Heart right ventricle (tissue), 16 donors: ENCODE measurements around the gene WASL. TPM values are rescaled to one million over a fixed set of nuclear protein-coding genes. Genes with fewer than 3 reads are reported as not detected.
"Not testable (repeated sequence)": the region's sequence is repeated elsewhere in the genome, so short reads cannot be mapped to it uniquely, and the experiment has no call there.

ENCODE experiments used
- ATAC-seq, 8 donors: fragments of 200-7000 bp; cut with Tn5 transposase; one replicate each; pipeline ENCODE4 v1.9.1; 2020; ENCODE audit warnings: mild to moderate bottlenecking in 8 of 8, moderate library complexity in 8 of 8, moderate number of reproducible peaks in 1 of 8
- DNase-seq, 2 donors: peaks; one replicate each; pipeline ENCODE4 v3.0.0-alpha.2; 2020
- H3K27ac ChIP-seq, 10 donors: fragments of 200-600 bp; sonication (generic) in 2 of 10; one replicate each; pipeline versions ENCODE4 v1.5.0 to v1.8.0; 2020 to 2022; ENCODE audit warnings: mild to moderate bottlenecking in 3 of 10
- H3K27me3 ChIP-seq, 7 donors: fragments of 200-600 bp; one replicate each; pipeline ENCODE4 v1.8.0; 2021 to 2022; ENCODE audit warnings: mild to moderate bottlenecking in 2 of 7
- H3K36me3 ChIP-seq, 9 donors: fragments of 200-600 bp; sonication (generic) in 1 of 9; one replicate each; pipeline versions ENCODE4 v1.5.0 to v1.8.0; 2020 to 2022; ENCODE audit warnings: mild to moderate bottlenecking in 2 of 9
- H3K4me1 ChIP-seq, 9 donors: fragments of 200-600 bp; sonication (generic) in 1 of 9; one replicate each; pipeline versions ENCODE4 v1.5.0 to v1.8.0; 2020 to 2022; ENCODE audit warnings: mild to moderate bottlenecking in 4 of 9
- H3K4me3 ChIP-seq, 10 donors: fragments of 200-600 bp; sonication (generic) in 2 of 10; one replicate each; pipeline versions ENCODE4 v1.5.0 to v1.8.0; 2020 to 2022; ENCODE audit warnings: mild to moderate bottlenecking in 7 of 10, moderate library complexity in 2 of 10
- H3K9me3 ChIP-seq, 11 donors: fragments of 200-600 bp in 10 of 11; sonication (generic) in 2 of 11; one replicate each; pipeline versions ENCODE4 v1.5.0 to v1.8.0; 2013 to 2022; ENCODE audit warnings: mild to moderate bottlenecking in 2 of 11, control low read depth in 1 of 11, moderate library complexity in 1 of 11
- WGBS, 2 donors: extraction: QIAGEN DNeasy Blood & Tissue Kit; methylation state at CpG; one replicate each; pipeline ENCODE4 v1.1.7; 2013; ENCODE audit warnings: inconsistent platforms in 1 of 2; 5-methylcytosine and 5-hydroxymethylcytosine counted together
- intact Hi-C, 10 donors: fragments of 100-400 bp; cut with DNase I; formaldehyde crosslinking; loops; one replicate each; pipeline versions ENCODE4 v1.11.1 to v1.14.2; 2022
- polyA plus RNA-seq, 2 donors: library from polyadenylated mRNA; stranded (reverse); fragments of 200-250 nt; gene quantifications; one replicate each; pipeline ENCODE4 v1.2.3, GENCODE V29; 2013
- total RNA-seq, 10 donors: library from RNA; stranded (reverse); fragmentation: NEBNext Ultra II Directional in 3 of 10; extraction: Animal tissue kit (Norgen Biotek cat#: 25700) in 3 of 10; gene quantifications; one replicate each; pipeline versions ENCODE4 v1.2.1 to v1.2.4, GENCODE V29; 2021 to 2023
- TF ChIP-seq, protein P1 (sequence below), 9 donors: fragments of 200-600 bp; sonication (generic) in 2 of 9; IDR thresholded peaks; one replicate each; pipeline versions ENCODE4 v1.5.0 to v1.8.0; 2021 to 2022; ENCODE audit warnings: antibody characterized with exemption in 9 of 9, mild to moderate bottlenecking in 5 of 9, moderate library complexity in 1 of 9
- donor health status: Arrhythmogenic right ventricular cardiomyopathy.
- donor health status: ischemic (EF 13 %, LVEDD 7.1; RV severe dilation, severe dysfunction).
- donor health status: healthy with polysubstance abuse.
- donor health status: DM: no; HTN: yes; CAD: no.
- donor health status: DM: no; HTN: no; CAD: no.
- donor health status: ischemic (EF 25% LVEDD 6.9; RV normal size, moderate dysfunction).
- donor health status: ischemic (EF 25% LVEDD 5.7; RV mildly dilated, moderate dysfunction).
- donor health status: healthy.
- donor health status: DM: yes; HTN: yes; CAD: no.
- donor health status: Ischemic cardiomyopathy.
- donor health status: ischemic (EF 35%, LVEDD 5.7; RV mildly dilated, moderate dysfunction).
- donor health status: nonischemic (EF 11% LVEDD 7.7; RV severe dilation, severe dysfunction).
- donor health status: DM: yes; HTN: yes; CAD: no.
- donor health status: PGD.
- donor health status: ischemic (EF 29% LVEDD 5.4; RV normal size, mild dysfunction).
- donor health status: nonischemic (EF 23%, LVEDD 6.1; RV moderate dilation, normal function).

Gene WASL
- total and polyA plus RNA-seq, 12 donors, result 10.7 to 30.0 (median 24.8) TPM

DNA sequence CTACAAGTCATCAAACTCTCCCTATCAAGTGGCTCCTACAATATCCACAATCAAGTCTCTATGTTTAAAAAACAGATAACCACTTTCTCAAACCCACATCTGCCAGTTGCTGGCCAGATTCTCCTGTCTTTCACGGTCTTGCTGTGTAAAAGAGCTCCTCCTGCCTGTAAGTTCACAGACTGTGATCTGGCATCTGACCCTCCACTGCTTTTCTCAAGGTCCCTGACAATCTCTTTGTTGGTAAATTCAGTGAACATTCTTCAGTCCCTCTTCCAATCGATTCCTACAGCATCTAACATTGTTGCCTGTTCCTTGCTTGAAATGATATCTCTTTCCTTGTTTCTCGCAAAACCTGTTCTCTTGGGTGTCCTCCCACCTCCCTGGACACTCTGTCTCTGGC lies 111.6 kb downstream of the WASL start:
- ATAC-seq, result peak in 2 of 8 donors; percentile 43 to 56
- WGBS, 2 donors, result 41 to 46% methylated on average over 3 of the region's 3 CpGs
- H3K36me3 ChIP-seq, result no peaks in the 10 kb centered on the region
- H3K4me1 ChIP-seq, result peaks cover 3 to 32% (median 11%) of the 10 kb centered on the region in 9 donors
- H3K9me3 ChIP-seq, result no peaks in the 10 kb centered on the region
- H3K27ac ChIP-seq, result peak overlapping the region in 4 of 10 donors; percentile 1 to 70 (median 30)
- no peak for DNase-seq
- intact Hi-C loops, result loop anchor here in 7 of 10 donors (5.0 to 10.0 kb wide), 6 partner anchors 40 to 230 kb away; no protein-coding TSS in a partner anchor
- TF ChIP-seq, protein P1, sequence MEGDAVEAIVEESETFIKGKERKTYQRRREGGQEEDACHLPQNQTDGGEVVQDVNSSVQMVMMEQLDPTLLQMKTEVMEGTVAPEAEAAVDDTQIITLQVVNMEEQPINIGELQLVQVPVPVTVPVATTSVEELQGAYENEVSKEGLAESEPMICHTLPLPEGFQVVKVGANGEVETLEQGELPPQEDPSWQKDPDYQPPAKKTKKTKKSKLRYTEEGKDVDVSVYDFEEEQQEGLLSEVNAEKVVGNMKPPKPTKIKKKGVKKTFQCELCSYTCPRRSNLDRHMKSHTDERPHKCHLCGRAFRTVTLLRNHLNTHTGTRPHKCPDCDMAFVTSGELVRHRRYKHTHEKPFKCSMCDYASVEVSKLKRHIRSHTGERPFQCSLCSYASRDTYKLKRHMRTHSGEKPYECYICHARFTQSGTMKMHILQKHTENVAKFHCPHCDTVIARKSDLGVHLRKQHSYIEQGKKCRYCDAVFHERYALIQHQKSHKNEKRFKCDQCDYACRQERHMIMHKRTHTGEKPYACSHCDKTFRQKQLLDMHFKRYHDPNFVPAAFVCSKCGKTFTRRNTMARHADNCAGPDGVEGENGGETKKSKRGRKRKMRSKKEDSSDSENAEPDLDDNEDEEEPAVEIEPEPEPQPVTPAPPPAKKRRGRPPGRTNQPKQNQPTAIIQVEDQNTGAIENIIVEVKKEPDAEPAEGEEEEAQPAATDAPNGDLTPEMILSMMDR (IDR thresholded peaks at IDR 0.05), result peak in 3 of 9 donors; percentile 32 to 37 (median 37)
- H3K4me3 ChIP-seq, result peak overlapping the region in 2 of 10 donors; percentile 9 to 16
- H3K27me3 ChIP-seq, result no peaks in the 10 kb centered on the region

DNA sequence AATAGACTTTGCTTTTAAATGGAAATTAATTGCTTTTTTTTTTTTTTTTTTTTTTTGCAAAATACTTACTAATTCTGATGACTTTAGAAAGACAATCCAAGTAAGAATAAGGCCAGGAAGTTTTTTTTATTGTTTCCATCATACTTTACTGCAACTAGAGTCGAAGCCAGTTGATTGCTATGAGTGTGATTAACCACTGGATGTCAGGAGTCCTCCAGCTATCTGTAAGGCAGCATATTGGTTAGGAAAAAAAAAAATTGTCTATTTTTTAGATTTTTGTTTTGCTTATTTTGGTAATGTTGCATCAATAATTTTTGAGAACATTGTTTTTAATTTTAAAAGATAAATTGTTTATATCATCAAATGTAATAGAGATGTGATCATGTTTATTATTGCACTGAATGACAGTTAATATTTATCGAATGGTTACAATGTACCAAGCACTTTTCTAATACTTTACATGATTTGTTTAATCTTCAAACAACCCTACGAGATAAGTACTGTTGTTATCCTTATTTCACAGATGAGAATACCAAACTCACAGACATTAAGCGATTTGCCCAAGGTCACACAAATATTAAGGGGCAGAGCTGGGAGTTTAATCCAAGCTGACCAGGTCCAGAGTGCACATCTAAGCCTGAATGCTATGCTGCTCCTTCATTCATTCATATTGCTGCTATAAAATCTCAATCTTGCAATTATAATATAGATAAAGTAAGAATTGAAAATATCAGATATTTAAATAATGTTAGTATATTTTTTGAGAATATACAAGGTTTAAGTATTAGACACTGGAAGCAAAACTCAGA lies 113.0 kb downstream of the WASL start:
- 45 to 46% methylated on average over 4 of the region's 4 CpGs for WGBS, 2 donors
- Histone ChIP-seq H3K27ac (peak overlapping the region in 2 of 10 donors; percentile 27 to 70), H3K4me3 (no peak overlapping the region), H3K27me3 (no peaks in the 10 kb centered on the region), H3K4me1 (peaks cover 3 to 30% (median 9%) of the 10 kb centered on the region in 9 donors), H3K9me3 (no peaks in the 10 kb centered on the region), H3K36me3 (no peaks in the 10 kb centered on the region)
- ATAC-seq (peak in 7 of 8 donors; percentile 63 to 78 (median 73)), DNase-seq (no peak)
- TF ChIP-seq, protein P1 (IDR thresholded peaks at IDR 0.05), result peak in 8 of 9 donors; percentile 39 to 78 (median 63)
- intact Hi-C loops, result loop anchor here in 7 of 10 donors (2.0 to 10.0 kb wide), 7 partner anchors 42 to 232 kb away; no protein-coding TSS in a partner anchor

DNA sequence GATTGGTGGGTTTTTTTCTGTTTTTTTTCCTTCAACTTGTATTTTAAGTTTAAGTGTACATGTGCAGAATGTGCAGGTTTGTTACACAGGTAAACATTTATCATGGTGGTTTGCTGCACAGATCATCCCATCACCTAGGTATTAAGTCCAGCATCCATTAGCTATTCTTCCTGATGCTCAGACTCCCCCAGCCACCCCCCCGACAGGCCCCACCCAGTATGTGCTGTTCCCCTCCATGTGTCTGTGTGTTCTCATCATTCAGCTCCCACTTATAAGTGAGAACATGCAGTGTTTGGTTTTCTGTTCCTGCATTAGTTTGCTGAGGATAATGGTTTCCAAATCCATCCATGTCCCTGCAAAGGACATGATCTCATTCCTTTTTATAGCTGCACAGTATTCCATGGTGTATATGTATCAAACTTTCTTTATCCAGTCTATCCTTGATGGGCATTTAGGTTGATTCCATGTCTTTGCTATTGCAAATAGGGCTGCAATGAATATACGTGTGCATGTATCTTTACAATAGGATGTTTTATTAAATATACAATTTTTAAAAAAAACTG lies 114.7 kb downstream of the WASL start:
- not testable (repeated sequence) for H3K9me3 ChIP-seq, DNase-seq, H3K36me3 ChIP-seq, H3K27me3 ChIP-seq, H3K4me3 ChIP-seq
- H3K4me1 ChIP-seq, result peaks cover 3 to 30% (median 9%) of the 10 kb centered on the region in 9 donors
- WGBS, 2 donors, result 64 to 69% methylated on average over 2 of the region's 2 CpGs
- H3K27ac ChIP-seq, result peak overlapping the region in 4 of 10 donors; percentile 3 to 52 (median 22)
- intact Hi-C loops, result loop anchor here in 5 of 10 donors (1.0 to 10.0 kb wide), 4 partner anchors 71 to 233 kb away; partner anchors contain the start of gene WASL (in 1 of the 5)
- peak in 7 of 8 donors; percentile 31 to 90 (median 59) for ATAC-seq

DNA sequence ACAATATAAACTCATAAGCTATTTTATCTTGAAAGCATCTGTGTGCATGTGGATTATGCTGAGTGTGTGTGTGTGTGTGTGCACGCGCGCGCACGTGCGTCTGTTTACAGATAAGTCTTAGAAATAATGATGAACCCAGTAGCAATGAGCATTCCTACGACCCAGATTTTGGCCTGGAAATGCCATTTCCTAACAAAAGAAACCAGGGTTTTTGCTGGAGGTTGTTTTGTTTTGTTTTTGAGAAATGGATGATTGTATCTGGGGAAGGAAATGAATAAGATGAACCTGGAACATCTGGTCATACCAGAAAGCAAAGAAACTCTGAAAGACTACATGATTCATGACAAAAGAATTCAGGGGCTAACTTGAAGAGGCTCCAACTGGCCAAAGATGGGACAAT lies 115.2 kb downstream of the WASL start:
- no peaks in the 10 kb centered on the region for H3K9me3 ChIP-seq
- WGBS, 2 donors, result 62 to 72% methylated on average over 7 of the region's 7 CpGs
- H3K27me3 ChIP-seq, result no peaks in the 10 kb centered on the region
- no peak overlapping the region for H3K4me3 ChIP-seq
- H3K4me1 ChIP-seq, result peaks cover 3 to 30% (median 9%) of the 10 kb centered on the region in 9 donors
- intact Hi-C loops, result loop anchor here in 3 of 10 donors (5.0 to 10.0 kb wide), 2 partner anchors 71 to 234 kb away; no protein-coding TSS in a partner anchor
- no peaks in the 10 kb centered on the region for H3K36me3 ChIP-seq
- TF ChIP-seq, protein P1 (IDR thresholded peaks at IDR 0.05), result no peak
- H3K27ac ChIP-seq, result peak overlapping the region in 1 of 10 donors; percentile 52
- DNase-seq (no peak), ATAC-seq (peak in 1 of 8 donors; percentile 35)
